Mucosa of descending colon (tissue), 3 donors: ENCODE results near the gene UGCG. TPM values are rescaled to one million over a fixed set of nuclear protein-coding genes. Genes with fewer than 3 reads are reported as not detected.
A peak's percentile ranks its signal among the peaks of the same experiment; 100 is the strongest.

Experiments used
- ATAC-seq: fragments of 200-7000 bp; cut with Tn5 transposase; one replicate; pipeline ENCODE4 v1.9.1; 2020; ENCODE audit warnings: mild to moderate bottlenecking, moderate library complexity
- DNase-seq, 3 donors: peaks; one replicate each; pipeline ENCODE4 v3.0.0-alpha.2; 2020
- H3K36me3 ChIP-seq: fragments of 200-600 bp; one replicate; pipeline ENCODE4 v1.8.0; 2021; ENCODE audit warnings: low read depth, mild to moderate bottlenecking
- H3K4me1 ChIP-seq: fragments of 200-600 bp; one replicate; pipeline ENCODE4 v1.8.0; 2021; ENCODE audit warnings: low read depth, mild to moderate bottlenecking
- H3K4me3 ChIP-seq: fragments of 200-600 bp; one replicate; pipeline ENCODE4 v1.8.0; 2021; ENCODE audit warnings: mild to moderate bottlenecking
- H3K9me3 ChIP-seq: fragments of 200-600 bp; one replicate; pipeline ENCODE4 v1.8.0; 2021; ENCODE audit warnings: mild to moderate bottlenecking
- CTCF ChIP-seq: fragments of 200-600 bp; IDR thresholded peaks from one replicate; pipeline ENCODE4 v1.8.0; 2022; ENCODE audit warnings: antibody characterized with exemption, mild to moderate bottlenecking
- intact Hi-C, 2 donors: fragments of 100-400 bp; cut with DNase I in 1 of 2; cut with micrococcal nuclease in 1 of 2; formaldehyde crosslinking; loops; one replicate each; pipeline versions ENCODE4 v1.11.0 to v1.11.1; 2022; cut with DNase I, micrococcal nuclease
- long read RNA-seq, 2 donors: library from polyadenylated mRNA; unstranded; transcript quantifications; one replicate each; pipeline ENCODE4 v2.0.0, GENCODE V29; 2019 to 2021
- total RNA-seq, 3 donors: library from RNA; stranded (reverse); fragmentation: NEBNext Ultra II Directional in 2 of 3; extraction: Animal tissue kit (Norgen Biotek cat#: 25700) in 2 of 3; gene quantifications; one replicate each; pipeline versions ENCODE4 v1.2.1 to v1.2.4, GENCODE V29; 2021 to 2023
- donor health status: DM: no; HTN: no; CAD: no; lungs with moderate emphysema.
- donor health status: DM: no; HTN: no; CAD: no.
- donor health status: DM: no; HTN: yes; CAD: no.

The UGCG gene
- total RNA-seq: 10 to 100 TPM; 36.5 to 48.2 (median 39.8) TPM
- long read RNA-seq, donor 1, full-length matches to known transcripts: 43 of 53 reads
- long read RNA-seq, donor 1, partial matches to known transcripts: 4 of 53 reads
- long read RNA-seq, donor 1, other reads (novel, unspliced or antisense): 6 of 53 reads
- long read RNA-seq, donor 2, full-length matches to known transcripts: 6 of 14 reads
- long read RNA-seq, donor 2, partial matches to known transcripts: 2 of 14 reads
- long read RNA-seq, donor 2, other reads (novel, unspliced or antisense): 6 of 14 reads

DNA sequence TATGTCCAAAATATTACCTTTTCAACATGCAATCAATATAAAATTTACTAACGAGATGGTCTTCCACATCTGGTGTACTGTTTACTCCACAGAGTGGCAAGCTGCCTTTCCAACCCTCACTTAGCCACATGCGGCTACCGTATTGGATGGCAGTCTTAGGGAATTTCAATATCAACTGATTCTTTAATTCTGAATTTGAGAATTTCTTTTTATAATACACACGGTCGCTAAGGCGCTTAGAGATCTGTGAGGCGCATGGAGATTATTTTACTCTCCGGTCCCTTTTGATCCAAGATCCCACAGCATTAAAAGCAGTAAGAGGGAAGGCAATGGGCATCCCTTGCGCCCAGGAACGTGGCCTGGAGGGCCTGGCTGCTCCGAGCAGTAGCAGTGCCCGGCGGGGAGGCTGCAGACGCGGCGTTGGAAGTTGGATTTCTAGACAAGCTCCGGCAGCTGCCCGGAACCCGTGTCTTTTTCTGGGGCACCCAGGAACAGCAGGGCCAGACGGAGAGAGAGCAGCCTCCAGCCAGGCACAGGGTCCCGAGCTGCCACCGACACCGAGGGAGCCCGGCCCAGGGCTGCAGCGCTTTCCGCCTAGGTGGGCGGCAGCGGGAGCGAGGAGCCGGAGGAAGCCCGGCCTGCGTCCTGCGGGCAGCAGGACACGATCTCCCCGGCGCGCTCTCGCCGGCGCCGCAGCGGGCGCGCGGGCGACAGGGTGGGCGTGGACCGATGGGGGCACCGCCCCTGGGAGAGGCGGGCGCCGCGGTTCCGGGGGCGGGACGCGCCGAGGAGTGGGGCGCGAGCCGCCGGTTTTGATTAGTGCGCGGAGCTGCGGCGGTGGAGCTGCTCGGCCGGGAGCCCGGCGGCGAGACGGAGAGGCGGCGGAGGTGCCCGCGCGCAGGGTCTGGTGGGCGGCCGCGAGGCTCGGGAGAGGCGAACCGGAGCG is at the start of gene UGCG:
Gene UGCG (plus strand): TSS at position 819 of the 946 bp plus-strand sequence. CDS start 402 bp downstream, outside the sequence.
- intact Hi-C loops: loop anchor here in 1 of 2 donors (10.0 kb wide), 1 partner anchor 179 kb away; no protein-coding TSS in a partner anchor
- DNase-seq (peak; percentile 91 to 95 (median 93)), ATAC-seq (peak; percentile 93)
- no peak for TF ChIP-seq CTCF
- Histone ChIP-seq H3K4me1 (peaks cover 20% of the 10 kb centered on the region), H3K9me3 (no peaks in the 10 kb centered on the region), H3K4me3 (peak within 1 kb of the TSS; percentile 65), H3K36me3 (no peaks in the 10 kb centered on the region)

DNA sequence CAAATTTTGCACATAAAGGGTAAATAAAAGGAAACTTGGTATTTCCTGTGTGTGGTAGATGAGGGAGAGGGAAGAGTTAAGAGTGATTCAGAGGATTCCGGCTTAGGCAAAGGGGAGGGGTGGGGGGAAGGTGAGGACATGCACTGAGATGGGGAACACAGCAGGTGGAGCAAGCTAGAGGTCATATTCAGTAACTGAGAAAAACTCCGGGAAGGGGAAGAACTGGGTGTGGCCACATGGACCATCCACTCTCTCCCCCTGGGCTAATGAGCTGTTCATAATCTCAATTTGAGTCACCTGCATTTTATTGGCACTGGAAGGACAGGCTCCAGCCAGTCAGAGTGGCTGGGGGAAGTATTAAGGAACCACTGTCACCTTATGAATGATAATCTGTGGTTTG is 45.1 kb upstream of the UGCG start:
- Histone ChIP-seq H3K36me3 (no peaks in the 10 kb centered on the region), H3K4me1 (no peaks in the 10 kb centered on the region), H3K9me3 (no peaks in the 10 kb centered on the region), H3K4me3 (no peak overlapping the region)
- DNase-seq (no peak), ATAC-seq (peak; percentile 73)
- TF ChIP-seq CTCF: no peak
- intact Hi-C loops: no loop called here

GRCh38 chr9:111852291-111852690 is 44.3 kb upstream of the UGCG start:
- H3K36me3 ChIP-seq: no peaks in the 10 kb centered on the region

GRCh38 chr9:111853450-111853827 is 43.2 kb upstream of the UGCG start:
- no peak overlapping the region for H3K4me3 ChIP-seq
- no peaks in the 10 kb centered on the region for H3K36me3 ChIP-seq
- no peak for TF ChIP-seq CTCF
- no peak for ATAC-seq
- no peaks in the 10 kb centered on the region for H3K4me1 ChIP-seq
- no peaks in the 10 kb centered on the region for H3K9me3 ChIP-seq
- intact Hi-C loops: no loop called here
- no peak for DNase-seq

More at GRCh38 chr9:111852291-111852690, 44.3 kb upstream of the UGCG start:
- H3K4me1 ChIP-seq: no peaks in the 10 kb centered on the region
- H3K9me3 ChIP-seq: no peaks in the 10 kb centered on the region
- intact Hi-C loops: no loop called here
- TF ChIP-seq CTCF: no peak
- no peak for DNase-seq
- no peak overlapping the region for H3K4me3 ChIP-seq
- ATAC-seq: no peak

GRCh38 chr9:111854799-111855198 is 41.8 kb upstream of the UGCG start:
- DNase-seq: no peak
- Histone ChIP-seq H3K4me1 (no peaks in the 10 kb centered on the region), H3K36me3 (no peaks in the 10 kb centered on the region), H3K9me3 (no peaks in the 10 kb centered on the region), H3K4me3 (no peak overlapping the region)
- intact Hi-C loops: no loop called here
- no peak for TF ChIP-seq CTCF
- ATAC-seq: no peak
